Hair follicular keratinocyte (primary cell): ENCODE data around the gene AGBL4. TPM values are rescaled to one million over a fixed set of nuclear protein-coding genes. Genes with fewer than 3 reads are reported as not detected.

Experiments
- total RNA-seq: library from RNA; depleted of rRNA; stranded (reverse); fragments of >200 nt; gene quantifications from 2 replicates; pipeline ENCODE4 v1.2.3, GENCODE V29; 2015

The AGBL4 gene
- total RNA-seq, result not detected in 2 replicates

GRCh38 chr1:50023292-50024159 lies at the start of gene AGBL4:
AGBL4 (minus strand) TSS chr1:50023954.

GRCh38 chr1:48776393-48777218 lies 1247.1 kb downstream of the AGBL4 start, which contains the start of gene BEND5:
BEND5 (minus strand) TSS chr1:48776891; CDS start chr1:48776831, 60 bp downstream.

Other genes with a start within 250 kb of the AGBL4 start
- not detected in 2 replicates for gene ELAVL4, start 85.0 kb upstream of the AGBL4 start, total RNA-seq